Kidney (tissue), 14 donors: ENCODE measurements around the gene HLA-DMB. TPM values are rescaled to one million over a fixed set of nuclear protein-coding genes. Genes with fewer than 3 reads are reported as not detected.

ENCODE experiments used
- DNase-seq, 5 donors: peaks; one replicate each; pipeline ENCODE4 v3.0.0-alpha.2; 2013 to 2020
- FAIRE-seq: peaks from 2 replicates; lab custom pipeline; 2012; peaks lifted over from hg19 to GRCh38; lab: Jason Lieb, UNC
- H3K27ac ChIP-seq, 2 donors: one replicate each; pipeline ENCODE4 v1.7.0; 2013; ENCODE audit warnings: low read depth in 2 of 2, low read length in 2 of 2, inconsistent platforms in 1 of 2
- H3K27me3 ChIP-seq: one replicate; pipeline ENCODE4 v1.7.1; 2013; ENCODE audit warnings: low read length, inconsistent platforms; ENCODE audit not compliant: control insufficient read depth, insufficient read depth
- H3K36me3 ChIP-seq, 3 donors: one replicate each; pipeline versions ENCODE4 v1.7.0 to v1.7.1; 2013; ENCODE audit warnings: low read length in 3 of 3, control low read depth in 1 of 3, inconsistent platforms in 1 of 3; ENCODE audit not compliant: insufficient read depth in 3 of 3, control insufficient read depth in 2 of 3
- H3K4me1 ChIP-seq, 3 donors: one replicate each; pipeline versions ENCODE4 v1.7.0 to v1.7.1; 2013; ENCODE audit warnings: low read length in 3 of 3, inconsistent platforms in 1 of 3, low read depth in 1 of 3; ENCODE audit not compliant: control insufficient read depth in 2 of 3, insufficient read depth in 2 of 3
- H3K4me3 ChIP-seq, 3 donors: one replicate each; pipeline versions ENCODE4 v1.7.0 to v1.8.1; 2013; ENCODE audit warnings: low read length in 3 of 3, control low read depth in 1 of 3, inconsistent platforms in 1 of 3
- H3K9ac ChIP-seq, 3 donors: one replicate each; pipeline versions ENCODE4 v1.7.0 to v1.7.1; 2013; ENCODE audit warnings: low read length in 3 of 3, control low read depth in 1 of 3, inconsistent platforms in 1 of 3
- H3K9me3 ChIP-seq, 3 donors: one replicate each; pipeline versions ENCODE4 v1.7.0 to v1.7.1; 2013; ENCODE audit warnings: low read length in 3 of 3, control low read depth in 1 of 3, inconsistent platforms in 1 of 3; ENCODE audit not compliant: control insufficient read depth in 2 of 3, insufficient read depth in 1 of 3
- intact Hi-C: fragments of 100-400 bp; cut with DNase I; formaldehyde crosslinking; loops from one replicate; pipeline ENCODE4 v1.11.1; 2022
- polyA plus RNA-seq: library from polyadenylated mRNA; stranded (reverse); fragments of 350-450 nt; fragmentation: Illumina TruSeq; extraction: RNeasy Lipid Tissue Mini Kit (QIAGEN cat#74804); gene quantifications from one replicate; pipeline ENCODE4 v1.2.3, GENCODE V29; 2014; ENCODE audit warnings: low read depth, low replicate concordance; ENCODE audit not compliant: insufficient read depth
- total RNA-seq: library from RNA; stranded (reverse); fragmentation: NEBNext Ultra II Directional; extraction: Animal tissue kit (Norgen Biotek cat#: 25700); gene quantifications from one replicate; pipeline ENCODE4 v1.2.1, GENCODE V29; 2021
- TF ChIP-seq, protein P1 (sequence below): IDR thresholded peaks from 3 replicates; pipeline ENCODE4 v1.5.1; 2012; ENCODE audit warnings: mild to moderate bottlenecking, moderate library complexity, borderline replicate concordance; ENCODE audit not compliant: insufficient read depth; ENCODE audit errors: extremely low read depth
- donor health status: control.
- donor health status: control.
- donor health status: control.
- donor health status: control.
- donor health status: control.
- donor health status: DM: yes; HTN: yes; CAD: no.
- donor health status: Normal renal cell carcinoma (clear cell type).

The HLA-DMB gene
- total and polyA plus RNA-seq, 2 donors from 2014 or later: 45.5 to 78.0 TPM

GRCh38 chr6:32983964-32984621 is 43.3 kb upstream of the HLA-DMB start:
- TF ChIP-seq, protein P1, sequence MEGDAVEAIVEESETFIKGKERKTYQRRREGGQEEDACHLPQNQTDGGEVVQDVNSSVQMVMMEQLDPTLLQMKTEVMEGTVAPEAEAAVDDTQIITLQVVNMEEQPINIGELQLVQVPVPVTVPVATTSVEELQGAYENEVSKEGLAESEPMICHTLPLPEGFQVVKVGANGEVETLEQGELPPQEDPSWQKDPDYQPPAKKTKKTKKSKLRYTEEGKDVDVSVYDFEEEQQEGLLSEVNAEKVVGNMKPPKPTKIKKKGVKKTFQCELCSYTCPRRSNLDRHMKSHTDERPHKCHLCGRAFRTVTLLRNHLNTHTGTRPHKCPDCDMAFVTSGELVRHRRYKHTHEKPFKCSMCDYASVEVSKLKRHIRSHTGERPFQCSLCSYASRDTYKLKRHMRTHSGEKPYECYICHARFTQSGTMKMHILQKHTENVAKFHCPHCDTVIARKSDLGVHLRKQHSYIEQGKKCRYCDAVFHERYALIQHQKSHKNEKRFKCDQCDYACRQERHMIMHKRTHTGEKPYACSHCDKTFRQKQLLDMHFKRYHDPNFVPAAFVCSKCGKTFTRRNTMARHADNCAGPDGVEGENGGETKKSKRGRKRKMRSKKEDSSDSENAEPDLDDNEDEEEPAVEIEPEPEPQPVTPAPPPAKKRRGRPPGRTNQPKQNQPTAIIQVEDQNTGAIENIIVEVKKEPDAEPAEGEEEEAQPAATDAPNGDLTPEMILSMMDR: no peak
- no peak overlapping the region for H3K27ac ChIP-seq
- no peak overlapping the region for H3K9ac ChIP-seq
- no peaks in the 10 kb centered on the region for H3K9me3 ChIP-seq
- no peak overlapping the region for H3K4me3 ChIP-seq
- no peaks in the 10 kb centered on the region for H3K27me3 ChIP-seq
- FAIRE-seq (no peak), DNase-seq (no peak)
- peaks cover 0 to 2% (median 0%) of the 10 kb centered on the region in 3 donors for H3K4me1 ChIP-seq
- intact Hi-C loops: loop anchor here (5.0 kb wide), 1 partner anchor 47 kb away; no protein-coding TSS in a partner anchor
- H3K36me3 ChIP-seq: peaks cover 16 to 22% (median 19%) of the 10 kb centered on the region in 3 donors

DNA sequence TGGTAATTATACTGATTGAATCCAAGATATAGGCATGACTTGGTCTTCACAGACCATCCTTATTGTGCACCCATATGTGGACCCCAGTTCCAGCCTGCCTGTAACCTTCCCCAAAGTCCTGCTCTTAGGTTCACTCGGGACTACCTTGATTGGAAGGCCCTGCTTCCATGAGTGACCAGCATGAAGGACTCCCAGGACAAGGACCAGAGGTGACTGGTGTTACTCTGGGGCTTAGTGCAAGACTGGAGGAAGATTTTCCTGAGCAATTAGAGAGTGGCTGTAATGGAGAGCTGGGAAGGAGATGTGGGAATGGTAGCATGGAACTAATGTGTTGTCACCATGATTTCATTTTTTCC is 42.6 kb upstream of the HLA-DMB start:
- Histone ChIP-seq H3K4me1 (peaks cover 0 to 2% (median 0%) of the 10 kb centered on the region in 3 donors), H3K9me3 (no peaks in the 10 kb centered on the region), H3K27ac (no peak overlapping the region), H3K27me3 (no peaks in the 10 kb centered on the region), H3K9ac (no peak overlapping the region), H3K36me3 (peaks cover 16 to 26% (median 25%) of the 10 kb centered on the region in 3 donors), H3K4me3 (no peak overlapping the region)
- TF ChIP-seq, protein P1: no peak
- intact Hi-C loops: loop anchor here (5.0 kb wide), 1 partner anchor 46 kb away; no protein-coding TSS in a partner anchor
- no peak for FAIRE-seq
- DNase-seq: no peak

DNA sequence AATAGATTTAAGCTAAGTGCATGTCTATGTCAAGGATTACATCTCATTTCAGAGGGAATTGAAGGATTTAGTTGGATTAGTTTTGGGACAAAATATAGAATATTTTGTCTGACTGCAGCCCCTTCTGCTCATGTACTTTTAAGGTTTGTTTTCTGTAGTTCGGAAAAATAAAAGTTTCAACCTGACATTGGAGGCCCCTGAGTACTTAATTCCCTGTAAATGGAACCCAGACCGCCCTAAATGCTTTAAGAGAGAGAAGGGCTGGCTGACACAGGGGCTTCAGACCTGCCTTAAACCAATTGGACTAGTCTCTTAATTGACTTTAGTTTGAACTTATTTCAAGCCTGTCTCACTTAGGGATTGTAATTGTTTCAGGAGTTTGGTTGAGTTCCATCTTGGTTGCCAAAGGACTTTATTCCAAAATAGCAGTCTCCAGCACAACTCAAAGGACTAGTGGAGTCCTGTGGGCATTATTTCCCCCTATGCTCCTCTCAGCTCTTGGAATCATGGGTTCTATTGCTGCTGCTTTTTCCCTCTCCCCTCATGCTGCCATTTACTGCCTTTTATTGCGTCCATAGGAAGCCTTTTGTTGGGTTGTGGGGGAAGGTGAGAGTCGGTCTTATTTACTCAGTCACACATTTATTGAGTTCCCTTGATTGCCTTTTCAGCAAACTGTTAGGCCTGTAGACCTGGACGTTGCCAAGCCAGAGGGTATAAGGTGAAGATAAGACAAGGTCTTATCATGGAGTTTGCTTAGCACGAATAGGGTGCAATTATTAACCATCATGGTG is 42.1 kb upstream of the HLA-DMB start:
- intact Hi-C loops: loop anchor here (5.0 kb wide), 1 partner anchor 46 kb away; no protein-coding TSS in a partner anchor
- FAIRE-seq: no peak
- no peak overlapping the region for H3K27ac ChIP-seq

More for the DNA sequence above, 42.1 kb upstream of the HLA-DMB start:
- TF ChIP-seq, protein P1: no peak
- Histone ChIP-seq H3K9me3 (no peaks in the 10 kb centered on the region), H3K4me3 (no peak overlapping the region), H3K27me3 (no peaks in the 10 kb centered on the region), H3K36me3 (peaks cover 18 to 32% (median 31%) of the 10 kb centered on the region in 3 donors), H3K4me1 (peaks cover 0 to 2% (median 0%) of the 10 kb centered on the region in 3 donors), H3K9ac (no peak overlapping the region)
- no peak for DNase-seq
